IMR-90 (cell line): ENCODE measurements around the gene TTLL7. TPM values are rescaled to one million over a fixed set of nuclear protein-coding genes. Genes with fewer than 3 reads are reported as not detected.

Experiments used
- ATAC-seq: fragments of 200-7000 bp; cut with Tn5 transposase; 2 replicates; pipeline ENCODE4 v1.9.1; 2020; ENCODE audit warnings: low read depth, mild to moderate bottlenecking, moderate library complexity
- BruUV-seq: library from RNA; stranded (reverse); fragments of 400-500 nt; replicated peaks from 2 replicates; lab custom pipeline; 2021; lab: Mats Ljungman, UMichigan
- CTCF ChIA-PET: fragments of 300-600 bp; formaldehyde crosslinking; extraction: SDS; loops from one replicate; lab custom pipeline; 2021; ENCODE audit warnings: antibody characterized with exemption; lab: Yijun Ruan, JAX
- POLR2A ChIA-PET: fragments of 300-600 bp; sonication (Branson Sonifier 250); formaldehyde crosslinking; loops from one replicate; lab custom pipeline; 2022; ENCODE audit warnings: antibody characterized with exemption; ENCODE audit not compliant: unreplicated experiment; lab: Charles Lee
- DNase-seq: peaks from one replicate; pipeline ENCODE4 v3.0.0; 2013
- H2AFZ ChIP-seq: replicated peaks from 2 replicates; pipeline ENCODE3; 2013; ENCODE audit warnings: low read length, mild to moderate bottlenecking; ENCODE audit not compliant: poor library complexity
- H2AK5ac ChIP-seq: 2 replicates; pipeline ENCODE4 v1.6.1; 2013; ENCODE audit warnings: low read depth, low read length, inconsistent platforms
- H2AK9ac ChIP-seq: replicated peaks from 2 replicates; pipeline ENCODE3; 2013; ENCODE audit warnings: mild to moderate bottlenecking, low read depth, low read length, moderate library complexity; ENCODE audit not compliant: poor library complexity
- H2BK120ac ChIP-seq: 2 replicates; pipeline ENCODE4 v1.6.1; 2013; ENCODE audit warnings: low read depth, low read length, inconsistent platforms
- H2BK15ac ChIP-seq: 3 replicates; pipeline ENCODE4 v1.6.1; 2013; ENCODE audit warnings: low read depth, low read length, inconsistent platforms
- H2BK20ac ChIP-seq: 2 replicates; pipeline ENCODE4 v1.6.1; 2013; ENCODE audit warnings: low read depth, mild to moderate bottlenecking, inconsistent platforms, low read length, moderate library complexity
- H2BK5ac ChIP-seq: 2 replicates; pipeline ENCODE4 v1.6.1; 2013; ENCODE audit warnings: mild to moderate bottlenecking, low read depth, low read length, inconsistent platforms; ENCODE audit not compliant: poor library complexity, severe bottlenecking
- H3K14ac ChIP-seq: replicated peaks from 2 replicates; pipeline ENCODE4 v1.6.1; 2013; ENCODE audit warnings: low read depth, low read length, inconsistent platforms
- H3K18ac ChIP-seq: 2 replicates; pipeline ENCODE4 v1.6.1; 2013; ENCODE audit warnings: low read depth, low read length, control low read depth
- H3K23ac ChIP-seq: 2 replicates; pipeline ENCODE4 v1.6.1; 2013; ENCODE audit warnings: low read depth, low read length, inconsistent platforms
- H3K27ac ChIP-seq: 2 replicates; pipeline ENCODE4 v1.5.1; 2013; ENCODE audit warnings: mild to moderate bottlenecking, control low read depth, low read length; ENCODE audit not compliant: insufficient read depth
- H3K27me3 ChIP-seq: 2 replicates; pipeline ENCODE4 v1.6.1; 2013; ENCODE audit warnings: low read length; ENCODE audit not compliant: control insufficient read depth, insufficient read depth
- H3K36me3 ChIP-seq: 2 replicates; pipeline ENCODE4 v1.6.1; 2013; ENCODE audit warnings: low read length, mixed read lengths; ENCODE audit not compliant: control insufficient read depth, insufficient read depth
- H3K4ac ChIP-seq: 2 replicates; pipeline ENCODE4 v1.6.1; 2013; ENCODE audit warnings: low read depth, low read length, inconsistent platforms
- H3K4me1 ChIP-seq: 2 replicates; pipeline ENCODE4 v1.6.1; 2013; ENCODE audit warnings: low read length, mixed read lengths; ENCODE audit not compliant: control insufficient read depth, insufficient read depth
- H3K4me2 ChIP-seq: 2 replicates; pipeline ENCODE4 v1.6.1; 2013; ENCODE audit warnings: low read depth, mild to moderate bottlenecking, control low read depth, low read length, moderate library complexity
- H3K4me3 ChIP-seq: 2 replicates; pipeline ENCODE4 v1.5.1; 2013; ENCODE audit warnings: low read depth, mild to moderate bottlenecking, control low read depth, low read length, moderate library complexity; ENCODE audit not compliant: insufficient read depth
- H3K56ac ChIP-seq: 2 replicates; pipeline ENCODE4 v1.6.1; 2013; ENCODE audit warnings: low read length, inconsistent platforms; ENCODE audit not compliant: insufficient read depth; ENCODE audit errors: extremely low read depth
- H3K79me1 ChIP-seq, 2 experiments: 2 replicates each; pipeline ENCODE4 v1.6.1; 2013; ENCODE audit warnings: low read length in 2 of 2, inconsistent platforms in 1 of 2, low read depth in 1 of 2
- H3K9ac ChIP-seq: 2 replicates; pipeline ENCODE4 v1.6.1; 2013; ENCODE audit warnings: low read depth, low read length, control low read depth
- H3K9me1 ChIP-seq: 2 replicates; pipeline ENCODE4 v1.6.1; 2013; ENCODE audit warnings: low read length, inconsistent platforms; ENCODE audit not compliant: insufficient read depth
- H3K9me3 ChIP-seq: 2 replicates; pipeline ENCODE4 v1.6.1; 2013; ENCODE audit warnings: low read length; ENCODE audit not compliant: control insufficient read depth, insufficient read depth
- H4K20me1 ChIP-seq: 2 replicates; pipeline ENCODE4 v1.6.1; 2013; ENCODE audit warnings: low read length, inconsistent platforms; ENCODE audit not compliant: insufficient read depth
- H4K5ac ChIP-seq: 2 replicates; pipeline ENCODE4 v1.6.1; 2013; ENCODE audit warnings: mild to moderate bottlenecking, low read depth, low read length, control low read depth
- H4K8ac ChIP-seq, 2 experiments: 2 replicates each; pipeline ENCODE4 v1.6.1; 2013; ENCODE audit warnings: low read depth in 2 of 2, low read length in 2 of 2, control low read depth in 1 of 2, inconsistent platforms in 1 of 2
- H4K91ac ChIP-seq: 2 replicates; pipeline ENCODE4 v1.6.1; 2013; ENCODE audit warnings: low read depth, low read length, inconsistent platforms; ENCODE audit not compliant: insufficient read depth
- BHLHE40 ChIP-seq: fragments of 150-350 bp; IDR thresholded peaks from 2 replicates; pipeline ENCODE4 v1.6.1; 2016; ENCODE audit warnings: mild to moderate bottlenecking, low read depth, low read length
- NFE2L2 ChIP-seq: fragments of 150-350 bp; IDR thresholded peaks from 2 replicates; pipeline ENCODE4 v1.6.1; 2016; ENCODE audit warnings: low read depth, mild to moderate bottlenecking, low read length
- RFX5 ChIP-seq: IDR thresholded peaks from 2 replicates; pipeline ENCODE4 v1.8.0; 2012; ENCODE audit warnings: low read depth, mild to moderate bottlenecking, low read length, moderate library complexity
- WGBS, 2 experiments: methylation state at CpG; one replicate each; pipeline versions ENCODE4 v1.1.5 to v1.1.7; 2013; ENCODE audit warnings: missing lambda C conversion rate in 2 of 2; ENCODE audit not compliant: insufficient read length in 1 of 2; ENCODE audit errors: extremely low coverage in 2 of 2; 5-methylcytosine and 5-hydroxymethylcytosine counted together
- dilution Hi-C: fragments of 300-500 bp; cut with HindIII; formaldehyde crosslinking; loops from one replicate; pipeline ENCODE4 v1.14.3; 2018; ENCODE audit warnings: low sequenced_read_pairs; ENCODE audit not compliant: unreplicated experiment
- in situ Hi-C: fragments of 300-500 bp; cut with MboI; formaldehyde crosslinking; loops from 3 replicates; pipeline ENCODE4 v1.14.3; 2019; ENCODE audit warnings: low sequenced_read_pairs, inconsistent platforms, mixed read lengths
- intact Hi-C: fragments of 100-400 bp; cut with micrococcal nuclease; formaldehyde crosslinking; loops from 2 replicates; pipeline ENCODE4 v1.10.0; 2022
- polyA plus RNA-seq, 3 experiments: library from polyadenylated mRNA; depleted of rRNA; stranded (reverse); fragments of >200 nt; gene quantifications; 2 replicates each; pipeline ENCODE4 v1.2.3, GENCODE V29; 2012; ENCODE audit warnings: low replicate concordance in 1 of 3
- total RNA-seq: library from RNA; depleted of rRNA; stranded (reverse); fragments of >200 nt; gene quantifications from 2 replicates; pipeline ENCODE4 v1.2.3, GENCODE V29; 2012
- TF ChIP-seq, protein P1 (sequence below): fragments of 150-350 bp; IDR thresholded peaks from 2 replicates; pipeline ENCODE4 v1.6.1; 2016; ENCODE audit warnings: low read depth, mild to moderate bottlenecking, low read length, moderate library complexity, borderline replicate concordance

TTLL7 gene
- total and polyA plus RNA-seq, 2 of the 4 experiments (the other 2 are of a cell fraction): 5.7 to 8.1 TPM

DNA sequence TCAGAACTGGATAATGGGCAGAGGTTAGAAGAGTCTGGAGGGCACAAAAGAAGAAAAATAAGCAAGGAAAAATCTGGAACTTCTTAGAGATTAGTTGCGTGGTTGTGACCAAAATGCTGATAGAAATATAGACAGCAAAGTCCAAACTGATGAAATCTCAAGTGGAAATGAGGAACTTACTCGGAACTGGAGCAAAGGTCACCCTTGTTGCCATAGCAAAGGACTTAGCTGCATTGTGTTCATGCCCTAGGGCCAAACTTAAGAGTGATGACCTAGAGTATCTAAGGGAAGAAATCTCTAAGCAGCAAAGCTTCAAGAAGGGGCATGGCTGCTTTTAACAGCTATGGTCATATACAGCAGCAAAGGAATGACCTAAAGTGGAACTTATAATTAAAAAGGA, 180.0 kb downstream of the TTLL7 start:
- no peaks in the 10 kb centered on the region for H3K4me1 ChIP-seq
- in situ Hi-C loops (no loop called here), intact Hi-C loops (no loop called here), dilution Hi-C loops (no loop called here)
- no peak overlapping the region for H3K23ac ChIP-seq
- H2AK5ac ChIP-seq: no peak overlapping the region
- H3K9me1 ChIP-seq: no peaks in the 10 kb centered on the region
- no peak overlapping the region for H4K91ac ChIP-seq
- TF ChIP-seq RFX5 (no peak), BHLHE40 (no peak), NFE2L2 (no peak)
- TF ChIP-seq, protein P1, sequence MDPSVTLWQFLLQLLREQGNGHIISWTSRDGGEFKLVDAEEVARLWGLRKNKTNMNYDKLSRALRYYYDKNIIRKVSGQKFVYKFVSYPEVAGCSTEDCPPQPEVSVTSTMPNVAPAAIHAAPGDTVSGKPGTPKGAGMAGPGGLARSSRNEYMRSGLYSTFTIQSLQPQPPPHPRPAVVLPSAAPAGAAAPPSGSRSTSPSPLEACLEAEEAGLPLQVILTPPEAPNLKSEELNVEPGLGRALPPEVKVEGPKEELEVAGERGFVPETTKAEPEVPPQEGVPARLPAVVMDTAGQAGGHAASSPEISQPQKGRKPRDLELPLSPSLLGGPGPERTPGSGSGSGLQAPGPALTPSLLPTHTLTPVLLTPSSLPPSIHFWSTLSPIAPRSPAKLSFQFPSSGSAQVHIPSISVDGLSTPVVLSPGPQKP: no peak
- H3K56ac ChIP-seq: no peak overlapping the region
- no TSS peak for BruUV-seq
- ChIA-PET CTCF (no interaction called here), POLR2A (no interaction called here)
- ATAC-seq: no peak
- H2AFZ ChIP-seq: no peak overlapping the region
- no peak overlapping the region for H2AK9ac ChIP-seq
- no peak overlapping the region for H2BK20ac ChIP-seq
- no peak overlapping the region for H2BK120ac ChIP-seq
- H2BK15ac ChIP-seq: no peak overlapping the region
- no peak overlapping the region for H3K9ac ChIP-seq
- H3K9me3 ChIP-seq: no peaks in the 10 kb centered on the region
- H4K5ac ChIP-seq: no peak overlapping the region
- no peak overlapping the region for H3K4ac ChIP-seq
- H4K20me1 ChIP-seq: no peaks in the 10 kb centered on the region
- H3K4me2 ChIP-seq: no peak overlapping the region
- no peak overlapping the region for H3K14ac ChIP-seq
- no peaks in the 10 kb centered on the region for H3K27me3 ChIP-seq
- H3K27ac ChIP-seq: no peak overlapping the region
- 50% methylated on average over 1 of the region's 2 CpGs; no CpG with 5 or more reads in 1 of the 2 experiments for WGBS, 2 experiments
- no peak overlapping the region for H3K4me3 ChIP-seq
- DNase-seq: peak; percentile 3
- no peak overlapping the region for H2BK5ac ChIP-seq
- H3K79me1 ChIP-seq: no peaks in the 10 kb centered on the region
- H4K8ac ChIP-seq: no peak overlapping the region
- no peaks in the 10 kb centered on the region for H3K36me3 ChIP-seq
- no peak overlapping the region for H3K18ac ChIP-seq
